OCI-LY3 (cell line): Measurements from ENCODE around the gene ORAI3.

Source experiments
- EZH2phosphoT487 ChIP-seq: fragments of 200-600 bp; shearing (Covaris generic); IDR thresholded peaks from 2 replicates; pipeline ENCODE4 v1.6.1; 2018; ENCODE audit warnings: antibody characterized with exemption, mixed run types, low read depth
- TF ChIP-seq, protein P1 (sequence below): fragments of 200-600, 300-600 bp; sonication (generic); IDR thresholded peaks from 2 replicates; pipeline ENCODE4 v1.5.1; 2014; ENCODE audit warnings: antibody characterized with exemption, low read length, low read depth

DNA sequence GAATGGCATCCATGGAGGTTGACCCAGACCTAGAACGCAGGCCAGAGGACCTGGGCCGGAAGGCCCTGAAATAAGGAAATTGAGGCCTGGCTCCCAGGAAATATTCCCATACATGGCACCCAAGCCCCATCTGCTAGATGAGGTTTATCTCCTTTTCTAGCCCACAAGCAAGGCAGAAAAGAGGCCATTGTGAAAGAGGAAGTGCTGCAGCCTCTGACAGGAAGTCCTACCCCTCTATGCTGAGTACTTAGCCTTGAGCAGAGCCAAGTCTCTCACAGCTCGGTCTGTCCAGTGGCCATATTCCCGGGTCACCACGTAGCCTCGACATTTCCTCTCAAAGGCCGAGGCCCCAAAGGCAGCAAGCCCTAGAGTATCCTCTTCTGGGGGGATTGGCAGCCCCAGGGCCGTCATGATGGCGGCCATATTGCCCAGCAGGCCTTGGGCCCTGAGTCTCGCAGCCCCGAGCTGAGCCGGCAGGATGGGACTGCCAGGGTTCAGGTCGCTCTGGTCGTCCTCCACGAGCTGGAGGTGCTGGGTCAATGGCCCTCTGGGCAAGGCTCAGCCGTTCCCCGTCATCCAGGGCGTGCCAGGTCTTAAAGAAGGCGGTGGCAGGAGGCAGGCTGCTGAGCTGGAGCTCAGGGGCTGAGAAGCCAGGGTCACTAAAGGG is 44.6 kb upstream of the ORAI3 start:
- TF ChIP-seq, protein P1, sequence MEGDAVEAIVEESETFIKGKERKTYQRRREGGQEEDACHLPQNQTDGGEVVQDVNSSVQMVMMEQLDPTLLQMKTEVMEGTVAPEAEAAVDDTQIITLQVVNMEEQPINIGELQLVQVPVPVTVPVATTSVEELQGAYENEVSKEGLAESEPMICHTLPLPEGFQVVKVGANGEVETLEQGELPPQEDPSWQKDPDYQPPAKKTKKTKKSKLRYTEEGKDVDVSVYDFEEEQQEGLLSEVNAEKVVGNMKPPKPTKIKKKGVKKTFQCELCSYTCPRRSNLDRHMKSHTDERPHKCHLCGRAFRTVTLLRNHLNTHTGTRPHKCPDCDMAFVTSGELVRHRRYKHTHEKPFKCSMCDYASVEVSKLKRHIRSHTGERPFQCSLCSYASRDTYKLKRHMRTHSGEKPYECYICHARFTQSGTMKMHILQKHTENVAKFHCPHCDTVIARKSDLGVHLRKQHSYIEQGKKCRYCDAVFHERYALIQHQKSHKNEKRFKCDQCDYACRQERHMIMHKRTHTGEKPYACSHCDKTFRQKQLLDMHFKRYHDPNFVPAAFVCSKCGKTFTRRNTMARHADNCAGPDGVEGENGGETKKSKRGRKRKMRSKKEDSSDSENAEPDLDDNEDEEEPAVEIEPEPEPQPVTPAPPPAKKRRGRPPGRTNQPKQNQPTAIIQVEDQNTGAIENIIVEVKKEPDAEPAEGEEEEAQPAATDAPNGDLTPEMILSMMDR = no peak
- TF ChIP-seq EZH2phosphoT487 = no peak
